Body of pancreas (tissue), 4 donors: ENCODE data around the gene RNF157.

Source experiments
- CTCF ChIP-seq, 7 experiments: fragments of 450-650 bp in 4 of 7; fragments of 200-600 bp in 3 of 7; sonication (generic) in 3 of 7; IDR thresholded peaks; one replicate each; pipeline ENCODE4 v1.5.1; 2016 to 2019; ENCODE audit warnings: antibody characterized with exemption in 7 of 7
- POLR2A ChIP-seq, 3 donors: fragments of 450-650 bp; IDR thresholded peaks; one replicate each; pipeline ENCODE4 v1.6.1; 2016; ENCODE audit warnings: antibody characterized with exemption in 3 of 3, mild to moderate bottlenecking in 2 of 3

- TF ChIP-seq CTCF (IDR thresholded peaks at IDR 0.05): no peak
- no peak for TF ChIP-seq POLR2A (IDR thresholded peaks at IDR 0.05)
Measured at GRCh38 chr17:76232342-76232741, 8.0 kb downstream of the RNF157 start.
